Occipital lobe (tissue), 2 donors: Measurements from ENCODE around the gene RPS21. TPM values are rescaled to one million over a fixed set of nuclear protein-coding genes. Genes with fewer than 3 reads are reported as not detected.
"Not testable (repeated sequence)": the region's sequence is repeated elsewhere in the genome, so short reads cannot be mapped to it uniquely, and the experiment has no call there.

Source experiments
- DNase-seq: peaks from one replicate; lab custom pipeline; 2025; lab: John Stamatoyannopoulos, UW
- total RNA-seq: library from RNA; depleted of rRNA; stranded (reverse); fragments of >200 nt; gene quantifications from one replicate; pipeline ENCODE4 v1.2.3, GENCODE V29; 2014

The RPS21 gene
- total RNA-seq, 1 donor from 2014 or later = 715 TPM

GRCh38 chr20:62365814-62366369, 21.0 kb upstream of the RPS21 start:
- DNase-seq = no peak

GRCh38 chr20:62366370-62367135, 20.4 kb upstream of the RPS21 start:
- DNase-seq = no peak

GRCh38 chr20:62367136-62367632, 19.7 kb upstream of the RPS21 start, which contains the start of gene LAMA5:
Gene LAMA5 (minus strand): TSS chr20:62367312. CDS start chr20:62367245, 67 bp downstream.
- DNase-seq = no peak

GRCh38 chr20:62367633-62368391, 19.1 kb upstream of the RPS21 start:
- no peak for DNase-seq

- DNase-seq = no peak
Measured at GRCh38 chr20:62368392-62368975, 18.4 kb upstream of the RPS21 start.

- no peak for DNase-seq
Measured at GRCh38 chr20:62368976-62369814, 17.7 kb upstream of the RPS21 start.

- no peak for DNase-seq
Measured at GRCh38 chr20:62369815-62370114, 17.1 kb upstream of the RPS21 start.

GRCh38 chr20:62370115-62370806, 16.6 kb upstream of the RPS21 start:
- no peak for DNase-seq

- no peak for DNase-seq
Measured at GRCh38 chr20:62370807-62371587, 15.9 kb upstream of the RPS21 start.

- DNase-seq = no peak
Measured at GRCh38 chr20:62371588-62372041, 15.3 kb upstream of the RPS21 start.

GRCh38 chr20:62372042-62372993, 14.6 kb upstream of the RPS21 start:
- DNase-seq = no peak

GRCh38 chr20:62373631-62374179, 13.2 kb upstream of the RPS21 start:
- not testable (repeated sequence) for DNase-seq

- no peak for DNase-seq
Measured at GRCh38 chr20:62374331-62375152, 12.4 kb upstream of the RPS21 start.

- DNase-seq = no peak
Measured at GRCh38 chr20:62376112-62377063, 10.5 kb upstream of the RPS21 start.

- DNase-seq = no peak
Measured at GRCh38 chr20:62377064-62377461, 9.8 kb upstream of the RPS21 start.

- DNase-seq = no peak
Measured at GRCh38 chr20:62377615-62378178, 9.2 kb upstream of the RPS21 start.
